WTC11 (cell line): ENCODE measurements around the gene MACROD2. TPM values are rescaled to one million over a fixed set of nuclear protein-coding genes. Genes with fewer than 3 reads are reported as not detected.

Experiments used
- ATAC-seq: fragments of 200-7000 bp; cut with Tn5 transposase; 2 replicates; pipeline ENCODE4 v1.10.0; 2021; ENCODE audit warnings: mild to moderate bottlenecking, moderate library complexity
- CTCF ChIA-PET: fragments of 300-600 bp; sonication (Branson Sonifier 250); formaldehyde crosslinking; loops from one replicate; lab custom pipeline; 2021; ENCODE audit warnings: antibody characterized with exemption; lab: Charles Lee
- POLR2A ChIA-PET: fragments of 350-600 bp; sonication (Branson Sonifier 250); formaldehyde crosslinking; loops from one replicate; lab custom pipeline; 2021; ENCODE audit warnings: antibody characterized with exemption; lab: Charles Lee
- DNase-seq: peaks from one replicate; pipeline ENCODE4 v3.0.0; 2021; ENCODE audit warnings: low spot score
- H3K27ac Mint-ChIP-seq: 2 replicates; pipeline ENCODE4 v1.8.0; 2021; ENCODE audit warnings: mixed read lengths
- H3K27me3 Mint-ChIP-seq: 2 replicates; pipeline ENCODE4 v1.8.0; 2021; ENCODE audit warnings: low read depth, mild to moderate bottlenecking, moderate library complexity, mixed read lengths
- H3K36me3 Mint-ChIP-seq: 2 replicates; pipeline ENCODE4 v1.8.0; 2021; ENCODE audit warnings: mixed read lengths
- H3K4me1 Mint-ChIP-seq: 2 replicates; pipeline ENCODE4 v1.8.0; 2022; ENCODE audit warnings: mixed read lengths
- H3K4me3 Mint-ChIP-seq: 2 replicates; pipeline ENCODE4 v1.8.0; 2021; ENCODE audit warnings: mild to moderate bottlenecking, moderate library complexity, mixed read lengths
- H3K9me3 Mint-ChIP-seq: 2 replicates; pipeline ENCODE4 v1.8.0; 2021; ENCODE audit warnings: mixed read lengths
- E2F5 ChIP-seq: sonication (generic); formaldehyde crosslinking; IDR thresholded peaks from 2 replicates; pipeline ENCODE4 v1.8.1; 2022; ENCODE audit warnings: mild to moderate bottlenecking, moderate library complexity, missing genetic modification reagents
- ERG ChIP-seq: fragments of 250-450 bp; sonication (Bioruptor Pico); IDR thresholded peaks from 2 replicates; pipeline ENCODE4 v1.8.0; 2021; ENCODE audit warnings: mild to moderate bottlenecking
- HMGA2 ChIP-seq: fragments of 250-450 bp; sonication (Bioruptor Pico); IDR thresholded peaks from 2 replicates; pipeline ENCODE4 v1.4.0; 2021; ENCODE audit warnings: mild to moderate bottlenecking, moderate library complexity
- IRF1 ChIP-seq: sonication (generic); formaldehyde crosslinking; IDR thresholded peaks from 2 replicates; pipeline ENCODE4 v1.8.0; 2023; ENCODE audit warnings: missing genetic modification reagents
- JUN ChIP-seq: sonication (generic); formaldehyde crosslinking; IDR thresholded peaks from 2 replicates; pipeline ENCODE4 v1.8.0; 2023; ENCODE audit warnings: mild to moderate bottlenecking, missing genetic modification reagents
- KAT7 ChIP-seq: sonication (generic); formaldehyde crosslinking; IDR thresholded peaks from 2 replicates; pipeline ENCODE4 v1.8.1; 2023; ENCODE audit warnings: missing genetic modification reagents, mild to moderate bottlenecking, borderline replicate concordance
- NR3C1 ChIP-seq: sonication (generic); formaldehyde crosslinking; conservative IDR thresholded peaks from 2 replicates; pipeline ENCODE4 v1.8.1; 2023; ENCODE audit warnings: low read depth, mild to moderate bottlenecking, missing genetic modification reagents
- PRRX2 ChIP-seq: fragments of 250-450 bp; sonication (Bioruptor Pico); IDR thresholded peaks from 2 replicates; pipeline ENCODE4 v1.8.0; 2021; ENCODE audit warnings: mild to moderate bottlenecking
- SMAD3 ChIP-seq: sonication (generic); formaldehyde crosslinking; IDR thresholded peaks from 2 replicates; pipeline ENCODE4 v1.8.0; 2022; ENCODE audit warnings: missing genetic modification reagents, mild to moderate bottlenecking, borderline replicate concordance
- SMAD4 ChIP-seq: sonication (generic); formaldehyde crosslinking; IDR thresholded peaks from 2 replicates; pipeline ENCODE4 v1.8.0; 2022; ENCODE audit warnings: mild to moderate bottlenecking, missing genetic modification reagents
- SP1 ChIP-seq: sonication (generic); formaldehyde crosslinking; conservative IDR thresholded peaks from 2 replicates; pipeline ENCODE4 v1.8.1; 2022; ENCODE audit warnings: missing genetic modification reagents
- ZNF232 ChIP-seq: sonication (generic); formaldehyde crosslinking; IDR thresholded peaks from 2 replicates; pipeline ENCODE4 v1.8.0; 2022; ENCODE audit warnings: mild to moderate bottlenecking, missing genetic modification reagents
- ZNF423 ChIP-seq: fragments of 250-450 bp; sonication (Bioruptor Pico); IDR thresholded peaks from 2 replicates; pipeline ENCODE4 v2.1.2; 2022; ENCODE audit warnings: mild to moderate bottlenecking, moderate library complexity
- total RNA-seq: library from RNA; stranded (reverse); gene quantifications from 3 replicates; pipeline ENCODE4 v1.2.3, GENCODE V29; 2021
- TF ChIP-seq, protein P1 (sequence below): fragments of 250-450 bp; sonication (Bioruptor Pico); IDR thresholded peaks from 2 replicates; pipeline ENCODE4 v2.1.2; 2022; ENCODE audit warnings: mild to moderate bottlenecking, moderate library complexity
- TF ChIP-seq, protein P2 (sequence below): sonication (generic); formaldehyde crosslinking; IDR thresholded peaks from 2 replicates; pipeline ENCODE4 v1.8.1; 2023; ENCODE audit warnings: mild to moderate bottlenecking, missing genetic modification reagents
- TF ChIP-seq, protein P3 (sequence below): sonication (generic); formaldehyde crosslinking; IDR thresholded peaks from 2 replicates; pipeline ENCODE4 v1.8.1; 2022; ENCODE audit warnings: low read depth, mild to moderate bottlenecking, moderate library complexity, missing genetic modification reagents, borderline replicate concordance
- TF ChIP-seq, protein P4 (sequence below): fragments of 250-450 bp; sonication (Bioruptor Pico); IDR thresholded peaks from 2 replicates; pipeline ENCODE4 v1.9.0; 2021; ENCODE audit warnings: mild to moderate bottlenecking
- TF ChIP-seq, protein P5 (sequence below): fragments of 250-450 bp; sonication (Bioruptor Pico); IDR thresholded peaks from 2 replicates; pipeline ENCODE4 v1.9.0; 2021; ENCODE audit warnings: mild to moderate bottlenecking
- TF ChIP-seq, protein P6 (sequence below): sonication (generic); formaldehyde crosslinking; IDR thresholded peaks from 2 replicates; pipeline ENCODE4 v1.8.0; 2022; ENCODE audit warnings: mild to moderate bottlenecking, missing genetic modification reagents

The MACROD2 gene
- total RNA-seq, 1 experiment from 2014 or later = 4.1 TPM

- Mint-ChIP-seq H3K36me3 (no peaks in the 10 kb centered on the region), H3K27ac (no peak overlapping the region), H3K4me1 (peaks cover 19% of the 10 kb centered on the region), H3K9me3 (no peaks in the 10 kb centered on the region), H3K27me3 (no peaks in the 10 kb centered on the region), H3K4me3 (no peak overlapping the region)
- DNase-seq = no peak
- POLR2A ChIA-PET = no interaction called here
- no peak for ATAC-seq
- CTCF ChIA-PET = no interaction called here
- TF ChIP-seq ERG (CRISPR knock-in tag) = no peak
- TF ChIP-seq NR3C1 (CRISPR knock-in tag) = no peak
- TF ChIP-seq, protein P1, sequence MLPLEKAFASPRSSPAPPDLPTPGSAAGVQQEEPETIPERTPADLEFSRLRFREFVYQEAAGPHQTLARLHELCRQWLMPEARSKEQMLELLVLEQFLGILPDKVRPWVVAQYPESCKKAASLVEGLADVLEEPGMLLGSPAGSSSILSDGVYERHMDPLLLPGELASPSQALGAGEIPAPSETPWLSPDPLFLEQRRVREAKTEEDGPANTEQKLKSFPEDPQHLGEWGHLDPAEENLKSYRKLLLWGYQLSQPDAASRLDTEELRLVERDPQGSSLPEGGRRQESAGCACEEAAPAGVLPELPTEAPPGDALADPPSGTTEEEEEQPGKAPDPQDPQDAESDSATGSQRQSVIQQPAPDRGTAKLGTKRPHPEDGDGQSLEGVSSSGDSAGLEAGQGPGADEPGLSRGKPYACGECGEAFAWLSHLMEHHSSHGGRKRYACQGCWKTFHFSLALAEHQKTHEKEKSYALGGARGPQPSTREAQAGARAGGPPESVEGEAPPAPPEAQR (CRISPR knock-in tag) = no peak
Observed at GRCh38 chr20:15823718-15824117, 1828.4 kb downstream of the MACROD2 start.

DNA sequence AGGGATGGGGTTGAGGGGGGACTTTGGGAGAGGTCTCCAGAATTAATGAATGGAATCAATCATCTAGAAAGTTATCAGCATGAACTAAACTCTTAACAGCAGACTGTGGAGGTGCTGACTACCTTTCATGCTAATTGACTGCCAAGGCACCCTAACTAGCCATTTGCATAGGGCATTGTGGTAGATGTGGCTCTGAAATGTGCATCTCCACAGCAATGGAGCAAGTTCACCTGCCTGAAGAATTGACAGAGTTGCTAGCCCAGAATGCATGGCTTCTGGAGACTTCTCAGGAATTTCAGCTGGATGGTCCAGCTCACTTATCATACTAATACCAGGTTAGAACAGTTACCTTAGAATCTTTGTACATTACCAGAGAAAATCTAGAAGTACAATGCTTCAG is 1832.3 kb downstream of the MACROD2 start:
- Mint-ChIP-seq H3K4me3 (no peak overlapping the region), H3K27ac (no peak overlapping the region), H3K36me3 (no peaks in the 10 kb centered on the region), H3K9me3 (no peaks in the 10 kb centered on the region; the same call in 1 of the 2 replicates), H3K4me1 (peaks cover 18% of the 10 kb centered on the region), H3K27me3 (no peaks in the 10 kb centered on the region)
- ATAC-seq (peak; percentile 88), DNase-seq (no peak)
- ChIA-PET CTCF (no interaction called here), POLR2A (no interaction called here)
- TF ChIP-seq, protein P2, sequence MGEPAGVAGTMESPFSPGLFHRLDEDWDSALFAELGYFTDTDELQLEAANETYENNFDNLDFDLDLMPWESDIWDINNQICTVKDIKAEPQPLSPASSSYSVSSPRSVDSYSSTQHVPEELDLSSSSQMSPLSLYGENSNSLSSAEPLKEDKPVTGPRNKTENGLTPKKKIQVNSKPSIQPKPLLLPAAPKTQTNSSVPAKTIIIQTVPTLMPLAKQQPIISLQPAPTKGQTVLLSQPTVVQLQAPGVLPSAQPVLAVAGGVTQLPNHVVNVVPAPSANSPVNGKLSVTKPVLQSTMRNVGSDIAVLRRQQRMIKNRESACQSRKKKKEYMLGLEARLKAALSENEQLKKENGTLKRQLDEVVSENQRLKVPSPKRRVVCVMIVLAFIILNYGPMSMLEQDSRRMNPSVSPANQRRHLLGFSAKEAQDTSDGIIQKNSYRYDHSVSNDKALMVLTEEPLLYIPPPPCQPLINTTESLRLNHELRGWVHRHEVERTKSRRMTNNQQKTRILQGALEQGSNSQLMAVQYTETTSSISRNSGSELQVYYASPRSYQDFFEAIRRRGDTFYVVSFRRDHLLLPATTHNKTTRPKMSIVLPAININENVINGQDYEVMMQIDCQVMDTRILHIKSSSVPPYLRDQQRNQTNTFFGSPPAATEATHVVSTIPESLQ (CRISPR knock-in tag) = no peak
- TF ChIP-seq JUN (CRISPR knock-in tag) (no peak), ZNF423 (CRISPR knock-in tag) (no peak), ZNF232 (CRISPR knock-in tag) (no peak), SMAD3 (CRISPR knock-in tag) (no peak), HMGA2 (CRISPR knock-in tag) (no peak), PRRX2 (no peak), IRF1 (no peak), E2F5 (no peak), SP1 (no peak), SMAD4 (CRISPR knock-in tag) (no peak), KAT7 (CRISPR knock-in tag) (no peak)
- TF ChIP-seq, protein P3, sequence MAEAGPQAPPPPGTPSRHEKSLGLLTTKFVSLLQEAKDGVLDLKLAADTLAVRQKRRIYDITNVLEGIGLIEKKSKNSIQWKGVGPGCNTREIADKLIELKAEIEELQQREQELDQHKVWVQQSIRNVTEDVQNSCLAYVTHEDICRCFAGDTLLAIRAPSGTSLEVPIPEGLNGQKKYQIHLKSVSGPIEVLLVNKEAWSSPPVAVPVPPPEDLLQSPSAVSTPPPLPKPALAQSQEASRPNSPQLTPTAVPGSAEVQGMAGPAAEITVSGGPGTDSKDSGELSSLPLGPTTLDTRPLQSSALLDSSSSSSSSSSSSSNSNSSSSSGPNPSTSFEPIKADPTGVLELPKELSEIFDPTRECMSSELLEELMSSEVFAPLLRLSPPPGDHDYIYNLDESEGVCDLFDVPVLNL (CRISPR knock-in tag) = no peak
- TF ChIP-seq, protein P4, sequence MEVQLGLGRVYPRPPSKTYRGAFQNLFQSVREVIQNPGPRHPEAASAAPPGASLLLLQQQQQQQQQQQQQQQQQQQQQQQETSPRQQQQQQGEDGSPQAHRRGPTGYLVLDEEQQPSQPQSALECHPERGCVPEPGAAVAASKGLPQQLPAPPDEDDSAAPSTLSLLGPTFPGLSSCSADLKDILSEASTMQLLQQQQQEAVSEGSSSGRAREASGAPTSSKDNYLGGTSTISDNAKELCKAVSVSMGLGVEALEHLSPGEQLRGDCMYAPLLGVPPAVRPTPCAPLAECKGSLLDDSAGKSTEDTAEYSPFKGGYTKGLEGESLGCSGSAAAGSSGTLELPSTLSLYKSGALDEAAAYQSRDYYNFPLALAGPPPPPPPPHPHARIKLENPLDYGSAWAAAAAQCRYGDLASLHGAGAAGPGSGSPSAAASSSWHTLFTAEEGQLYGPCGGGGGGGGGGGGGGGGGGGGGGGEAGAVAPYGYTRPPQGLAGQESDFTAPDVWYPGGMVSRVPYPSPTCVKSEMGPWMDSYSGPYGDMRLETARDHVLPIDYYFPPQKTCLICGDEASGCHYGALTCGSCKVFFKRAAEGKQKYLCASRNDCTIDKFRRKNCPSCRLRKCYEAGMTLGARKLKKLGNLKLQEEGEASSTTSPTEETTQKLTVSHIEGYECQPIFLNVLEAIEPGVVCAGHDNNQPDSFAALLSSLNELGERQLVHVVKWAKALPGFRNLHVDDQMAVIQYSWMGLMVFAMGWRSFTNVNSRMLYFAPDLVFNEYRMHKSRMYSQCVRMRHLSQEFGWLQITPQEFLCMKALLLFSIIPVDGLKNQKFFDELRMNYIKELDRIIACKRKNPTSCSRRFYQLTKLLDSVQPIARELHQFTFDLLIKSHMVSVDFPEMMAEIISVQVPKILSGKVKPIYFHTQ = no peak
- TF ChIP-seq, protein P5, sequence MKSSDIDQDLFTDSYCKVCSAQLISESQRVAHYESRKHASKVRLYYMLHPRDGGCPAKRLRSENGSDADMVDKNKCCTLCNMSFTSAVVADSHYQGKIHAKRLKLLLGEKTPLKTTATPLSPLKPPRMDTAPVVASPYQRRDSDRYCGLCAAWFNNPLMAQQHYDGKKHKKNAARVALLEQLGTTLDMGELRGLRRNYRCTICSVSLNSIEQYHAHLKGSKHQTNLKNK (CRISPR knock-in tag) = no peak
- TF ChIP-seq, protein P6, sequence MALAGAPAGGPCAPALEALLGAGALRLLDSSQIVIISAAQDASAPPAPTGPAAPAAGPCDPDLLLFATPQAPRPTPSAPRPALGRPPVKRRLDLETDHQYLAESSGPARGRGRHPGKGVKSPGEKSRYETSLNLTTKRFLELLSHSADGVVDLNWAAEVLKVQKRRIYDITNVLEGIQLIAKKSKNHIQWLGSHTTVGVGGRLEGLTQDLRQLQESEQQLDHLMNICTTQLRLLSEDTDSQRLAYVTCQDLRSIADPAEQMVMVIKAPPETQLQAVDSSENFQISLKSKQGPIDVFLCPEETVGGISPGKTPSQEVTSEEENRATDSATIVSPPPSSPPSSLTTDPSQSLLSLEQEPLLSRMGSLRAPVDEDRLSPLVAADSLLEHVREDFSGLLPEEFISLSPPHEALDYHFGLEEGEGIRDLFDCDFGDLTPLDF (CRISPR knock-in tag) = no peak
